A673 (cell line): ENCODE data around the gene ZSWIM6. TPM values are rescaled to one million over a fixed set of nuclear protein-coding genes. Genes with fewer than 3 reads are reported as not detected.
"Not testable (repeated sequence)": the region's sequence is repeated elsewhere in the genome, so short reads cannot be mapped to it uniquely, and the experiment has no call there.

Experiments used
- BruUV-seq: library from RNA; stranded (reverse); fragments of 400-500 nt; replicated peaks from 2 replicates; lab custom pipeline; 2021; lab: Mats Ljungman, UMichigan
- CTCF ChIA-PET: fragments of 300-600 bp; sonication (Branson Sonifier 250); formaldehyde crosslinking; loops from one replicate; lab custom pipeline; 2022; ENCODE audit warnings: antibody characterized with exemption; lab: Charles Lee
- POLR2A ChIA-PET: fragments of 300-600 bp; sonication (Branson Sonifier 250); formaldehyde crosslinking; loops from one replicate; lab custom pipeline; 2022; ENCODE audit warnings: antibody characterized with exemption; ENCODE audit not compliant: low non-redundant PET; lab: Charles Lee
- DNase-seq: peaks from one replicate; pipeline ENCODE4 v3.0.0-alpha.2; 2015; ENCODE audit warnings: low spot score
- H3K27ac ChIP-seq: fragments of 200-600 bp; sonication (generic); 2 replicates; pipeline ENCODE4 v1.5.1; 2016; ENCODE audit warnings: mixed run types, low read depth, mild to moderate bottlenecking, mixed read lengths, antibody characterized with exemption, low read length; ENCODE audit not compliant: poor library complexity, severe bottlenecking
- H3K27me3 ChIP-seq: fragments of 200-600 bp; sonication (generic); replicated peaks from 2 replicates; pipeline ENCODE4 v1.6.1; 2017; ENCODE audit warnings: mixed run types, low read depth, mild to moderate bottlenecking, mixed read lengths, antibody characterized with exemption, low read length; ENCODE audit not compliant: insufficient read depth, poor library complexity
- H3K36me3 ChIP-seq: fragments of 200-600 bp; sonication (generic); 2 replicates; pipeline ENCODE4 v1.6.1; 2016; ENCODE audit warnings: mixed run types, mild to moderate bottlenecking, mixed read lengths, antibody characterized with exemption, low read length; ENCODE audit not compliant: insufficient read depth, poor library complexity, severe bottlenecking
- H3K4me1 ChIP-seq: fragments of 200-600 bp; sonication (generic); 2 replicates; pipeline ENCODE4 v1.6.1; 2017; ENCODE audit warnings: mixed run types, mild to moderate bottlenecking, mixed read lengths, antibody characterized with exemption, low read length; ENCODE audit not compliant: insufficient read depth, poor library complexity, severe bottlenecking
- H3K4me3 ChIP-seq: fragments of 200-600 bp; sonication (generic); 2 replicates; pipeline ENCODE4 v1.5.1; 2016; ENCODE audit warnings: low read depth, mixed run types, mild to moderate bottlenecking, mixed read lengths, low read length; ENCODE audit not compliant: poor library complexity, severe bottlenecking
- H3K9me3 ChIP-seq: fragments of 200-600 bp; sonication (generic); 2 replicates; pipeline ENCODE4 v1.6.1; 2016; ENCODE audit warnings: mixed run types, low read depth, mild to moderate bottlenecking, mixed read lengths, antibody characterized with exemption, low read length; ENCODE audit not compliant: poor library complexity, severe bottlenecking
- EZH2 ChIP-seq: fragments of 200-600 bp; sonication (generic); IDR thresholded peaks from 2 replicates; pipeline ENCODE4 v1.6.1; 2017; ENCODE audit warnings: borderline replicate concordance, low read depth, mild to moderate bottlenecking, mixed read lengths, antibody characterized with exemption, low read length; ENCODE audit not compliant: poor library complexity, severe bottlenecking
- intact Hi-C: fragments of 100-400 bp; cut with micrococcal nuclease; formaldehyde crosslinking; loops from one replicate; pipeline ENCODE4 v1.10.0; 2022; ENCODE audit not compliant: unreplicated experiment
- total RNA-seq: library from RNA; stranded (reverse); gene quantifications from 2 replicates; pipeline ENCODE4 v1.2.3, GENCODE V29; 2021
- TF ChIP-seq, protein P1 (sequence below): fragments of 300-800, 200-600 bp; sonication (generic); conservative IDR thresholded peaks from 2 replicates; pipeline ENCODE4 v1.5.1; 2017; ENCODE audit warnings: low read depth, mild to moderate bottlenecking, antibody characterized with exemption, low read length, moderate library complexity, mixed read lengths

The ZSWIM6 gene
- total RNA-seq, 1 experiment from 2014 or later: 47.3 TPM

DNA sequence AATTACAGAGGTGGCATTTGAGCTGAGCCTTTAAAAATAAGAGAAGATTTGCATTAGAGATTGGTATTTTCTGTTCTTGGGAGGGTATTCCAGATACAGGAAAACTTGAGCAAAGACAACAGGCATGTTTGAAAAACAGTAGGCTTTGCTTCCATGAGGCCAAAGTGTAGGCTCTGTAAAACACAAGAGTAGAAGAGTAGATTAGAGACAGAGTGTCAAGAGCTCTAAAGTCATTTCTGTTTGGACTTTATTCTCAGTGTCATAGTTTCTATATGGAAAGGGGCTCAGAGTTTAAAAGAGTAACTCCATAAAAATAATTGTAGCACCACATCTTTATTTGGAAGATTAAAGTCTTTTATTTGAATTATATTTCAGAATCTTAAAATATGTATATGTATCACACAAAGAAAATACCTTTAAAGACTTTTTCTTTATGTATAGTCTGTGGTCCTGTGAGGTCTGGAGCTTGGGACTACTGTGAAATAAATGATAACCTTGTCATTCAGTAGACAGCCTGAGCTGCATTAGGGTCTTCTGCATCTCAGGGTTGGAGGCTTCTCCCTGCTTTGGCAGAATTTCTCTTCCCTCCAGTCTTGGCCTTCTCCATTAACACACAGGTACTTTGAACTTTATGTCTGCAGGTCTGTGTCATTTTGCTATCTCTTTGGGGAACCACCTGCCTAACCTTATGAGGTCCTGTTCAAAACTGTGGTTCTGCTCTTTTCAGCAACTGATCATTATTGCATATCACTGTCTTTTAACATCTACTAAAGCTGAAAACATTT lies 73.6 kb downstream of the ZSWIM6 start:
- CTCF ChIA-PET: no interaction called here
- H3K4me1 ChIP-seq: peaks cover 68% of the 10 kb centered on the region

DNA sequence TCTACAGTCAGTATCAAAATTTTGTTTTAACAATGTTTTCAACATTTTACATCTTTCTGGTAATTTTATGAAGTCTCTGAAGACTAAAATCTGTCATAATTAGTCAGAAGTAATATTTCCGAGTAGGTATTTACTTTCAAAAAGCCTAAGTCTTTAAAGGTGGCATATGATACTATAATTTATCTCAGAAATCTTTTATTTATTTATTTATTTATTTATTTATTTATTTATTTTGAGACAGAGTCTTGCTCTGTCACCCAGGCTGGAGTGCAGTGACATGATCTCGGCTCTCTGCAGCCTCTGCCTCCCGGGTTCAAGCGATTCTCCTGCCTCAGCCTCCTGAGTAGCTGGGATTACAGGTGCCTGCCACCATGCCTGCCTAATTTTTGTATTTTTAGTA lies 74.4 kb downstream of the ZSWIM6 start:
- H3K27ac ChIP-seq, DNase-seq, H3K36me3 ChIP-seq, H3K4me3 ChIP-seq, POLR2A ChIA-PET, intact Hi-C loops, H3K9me3 ChIP-seq, BruUV-seq, CTCF ChIA-PET, H3K27me3 ChIP-seq: not testable (repeated sequence)
- peaks cover 65% of the 10 kb centered on the region for H3K4me1 ChIP-seq

More for the DNA sequence above, 73.6 kb downstream of the ZSWIM6 start:
- no peak for DNase-seq
- intact Hi-C loops: no loop called here
- Histone ChIP-seq H3K9me3 (no peaks in the 10 kb centered on the region), H3K4me3 (no peak overlapping the region), H3K27ac (no peak overlapping the region), H3K27me3 (no peaks in the 10 kb centered on the region), H3K36me3 (no peaks in the 10 kb centered on the region)
- BruUV-seq: no TSS peak
- POLR2A ChIA-PET: no interaction called here
- TF ChIP-seq EZH2: no peak
- TF ChIP-seq, protein P1, sequence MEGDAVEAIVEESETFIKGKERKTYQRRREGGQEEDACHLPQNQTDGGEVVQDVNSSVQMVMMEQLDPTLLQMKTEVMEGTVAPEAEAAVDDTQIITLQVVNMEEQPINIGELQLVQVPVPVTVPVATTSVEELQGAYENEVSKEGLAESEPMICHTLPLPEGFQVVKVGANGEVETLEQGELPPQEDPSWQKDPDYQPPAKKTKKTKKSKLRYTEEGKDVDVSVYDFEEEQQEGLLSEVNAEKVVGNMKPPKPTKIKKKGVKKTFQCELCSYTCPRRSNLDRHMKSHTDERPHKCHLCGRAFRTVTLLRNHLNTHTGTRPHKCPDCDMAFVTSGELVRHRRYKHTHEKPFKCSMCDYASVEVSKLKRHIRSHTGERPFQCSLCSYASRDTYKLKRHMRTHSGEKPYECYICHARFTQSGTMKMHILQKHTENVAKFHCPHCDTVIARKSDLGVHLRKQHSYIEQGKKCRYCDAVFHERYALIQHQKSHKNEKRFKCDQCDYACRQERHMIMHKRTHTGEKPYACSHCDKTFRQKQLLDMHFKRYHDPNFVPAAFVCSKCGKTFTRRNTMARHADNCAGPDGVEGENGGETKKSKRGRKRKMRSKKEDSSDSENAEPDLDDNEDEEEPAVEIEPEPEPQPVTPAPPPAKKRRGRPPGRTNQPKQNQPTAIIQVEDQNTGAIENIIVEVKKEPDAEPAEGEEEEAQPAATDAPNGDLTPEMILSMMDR: no peak

DNA sequence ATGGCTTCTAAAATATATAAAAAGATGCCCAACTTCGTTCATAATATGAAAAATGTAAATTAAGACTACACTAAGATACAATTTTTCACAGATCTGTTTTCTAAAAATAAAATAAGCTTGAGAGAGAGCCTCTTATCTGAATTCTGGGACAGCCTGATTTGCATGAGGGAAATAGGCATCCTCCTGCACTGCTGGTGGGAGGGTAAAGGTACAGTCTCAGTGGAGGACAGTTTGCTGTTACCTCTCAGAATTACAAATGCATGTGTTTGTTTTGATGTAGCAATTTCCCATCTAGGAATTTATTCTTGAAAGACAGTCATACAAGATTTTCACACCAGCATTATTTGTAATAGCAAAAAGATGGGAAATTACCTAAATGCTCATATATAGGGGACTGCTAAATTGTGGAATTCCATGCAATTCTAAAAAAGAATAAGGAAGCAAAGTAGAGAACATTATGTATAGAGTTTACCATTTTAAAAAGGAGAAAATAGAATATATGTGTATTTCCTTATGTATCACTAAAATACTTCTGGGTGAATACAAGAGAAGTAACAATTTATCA lies 75.7 kb downstream of the ZSWIM6 start:
- Histone ChIP-seq H3K4me1 (peaks cover 52% of the 10 kb centered on the region), H3K27ac (no peak overlapping the region), H3K4me3 (no peak overlapping the region), H3K27me3 (no peaks in the 10 kb centered on the region), H3K9me3 (no peaks in the 10 kb centered on the region), H3K36me3 (no peaks in the 10 kb centered on the region)
- BruUV-seq: no TSS peak
- TF ChIP-seq, protein P1: no peak
- no peak for TF ChIP-seq EZH2
- ChIA-PET CTCF (no interaction called here), POLR2A (no interaction called here)
- no peak for DNase-seq
- intact Hi-C loops: loop anchor here (2.0 kb wide), 1 partner anchor 75 kb away; the partner anchor contains the start of gene ZSWIM6
